HS-27A (cell line): Measurements from ENCODE around the gene TMC8.

Experiments used
- DNase-seq: peaks from one replicate; pipeline ENCODE4 v3.0.0-alpha.2; 2012; ENCODE audit warnings: low read depth, missing footprints

The TMC8 gene

GRCh38 chr17:78124081-78124835 lies 6.3 kb upstream of the TMC8 start:
- no peak for DNase-seq

- no peak for DNase-seq
Observed at GRCh38 chr17:78124836-78125137, 5.8 kb upstream of the TMC8 start.

GRCh38 chr17:78125138-78125913 lies 5.2 kb upstream of the TMC8 start:
- DNase-seq = no peak

- no peak for DNase-seq
Observed at GRCh38 chr17:78125976-78126894, 4.3 kb upstream of the TMC8 start.

GRCh38 chr17:78126895-78127238 lies 3.7 kb upstream of the TMC8 start:
- no peak for DNase-seq

- no peak for DNase-seq
Observed at GRCh38 chr17:78127239-78127887, 3.2 kb upstream of the TMC8 start.

- no peak for DNase-seq
Observed at GRCh38 chr17:78127888-78128550, 2.6 kb upstream of the TMC8 start.

GRCh38 chr17:78128551-78129350 lies 1.8 kb upstream of the TMC8 start, which contains the start of gene TMC6:
Gene TMC6 (minus strand): TSS chr17:78128755. CDS start chr17:78126832, 1,923 bp downstream.
- DNase-seq = no peak

- DNase-seq = no peak
Observed at GRCh38 chr17:78129351-78130089, 1.1 kb upstream of the TMC8 start.

- DNase-seq = no peak
Observed at GRCh38 chr17:78130090-78130436, 508 bp upstream of the TMC8 start.

GRCh38 chr17:78131172-78132083 lies 857 bp downstream of the TMC8 start:
- no peak for DNase-seq

GRCh38 chr17:78132084-78132676 lies 1.6 kb downstream of the TMC8 start:
- no peak for DNase-seq

- no peak for DNase-seq
Observed at GRCh38 chr17:78132767-78133178, 2.2 kb downstream of the TMC8 start.

- no peak for DNase-seq
Observed at GRCh38 chr17:78133179-78133951, 2.8 kb downstream of the TMC8 start.

GRCh38 chr17:78133971-78134898 lies 3.7 kb downstream of the TMC8 start:
- no peak for DNase-seq

- DNase-seq = no peak
Observed at GRCh38 chr17:78134899-78135385, 4.4 kb downstream of the TMC8 start.
